A549 treated with AZD2906 at 1 μM for 4 hours (cell line): ENCODE results near the gene FAM25A. TPM values are rescaled to one million over a fixed set of nuclear protein-coding genes. Genes with fewer than 3 reads are reported as not detected.

Experiments
- total RNA-seq: library from RNA; stranded (reverse); fragments of 200-300 nt; extraction: Qiagen RNA extraction; gene quantifications from 5 replicates; pipeline ENCODE4 v1.2.3, GENCODE V29; 2022

Gene FAM25A
- not detected in 5 replicates for total RNA-seq

GRCh38 chr10:87020056-87020455, at the start of gene FAM25A:
FAM25A (plus strand) TSS chr10:87020294; CDS start chr10:87020325, 31 bp downstream.

Other genes with a start within 250 kb of the FAM25A start
- 0.40 to 1.4 TPM (median 0.93 TPM) in 5 replicates for gene MMRN2, start 62.7 kb upstream of the FAM25A start, total RNA-seq
- gene SNCG, start 61.7 kb upstream of the FAM25A start, total RNA-seq: 10.4 to 14.7 TPM (median 14.1 TPM) in 5 replicates
- 0.19 to 0.30 TPM in 2 of 5 replicates, not detected in the others for gene ADIRF, start 51.8 kb upstream of the FAM25A start, total RNA-seq
- 90.8 to 108 TPM (median 101 TPM) in 5 replicates for gene GLUD1, start 74.5 kb downstream of the FAM25A start, total RNA-seq
- gene SHLD2, start 74.9 kb downstream of the FAM25A start, total RNA-seq: 22.9 to 30.3 TPM (median 24.5 TPM) in 5 replicates
- gene NUTM2A, start 205.2 kb downstream of the FAM25A start, total RNA-seq: 0.04 to 0.12 TPM (median 0.08 TPM) in 4 of 5 replicates, not detected in the other